ENCODE measurements around the gene LRRC41.

Gene LRRC41

DNA sequence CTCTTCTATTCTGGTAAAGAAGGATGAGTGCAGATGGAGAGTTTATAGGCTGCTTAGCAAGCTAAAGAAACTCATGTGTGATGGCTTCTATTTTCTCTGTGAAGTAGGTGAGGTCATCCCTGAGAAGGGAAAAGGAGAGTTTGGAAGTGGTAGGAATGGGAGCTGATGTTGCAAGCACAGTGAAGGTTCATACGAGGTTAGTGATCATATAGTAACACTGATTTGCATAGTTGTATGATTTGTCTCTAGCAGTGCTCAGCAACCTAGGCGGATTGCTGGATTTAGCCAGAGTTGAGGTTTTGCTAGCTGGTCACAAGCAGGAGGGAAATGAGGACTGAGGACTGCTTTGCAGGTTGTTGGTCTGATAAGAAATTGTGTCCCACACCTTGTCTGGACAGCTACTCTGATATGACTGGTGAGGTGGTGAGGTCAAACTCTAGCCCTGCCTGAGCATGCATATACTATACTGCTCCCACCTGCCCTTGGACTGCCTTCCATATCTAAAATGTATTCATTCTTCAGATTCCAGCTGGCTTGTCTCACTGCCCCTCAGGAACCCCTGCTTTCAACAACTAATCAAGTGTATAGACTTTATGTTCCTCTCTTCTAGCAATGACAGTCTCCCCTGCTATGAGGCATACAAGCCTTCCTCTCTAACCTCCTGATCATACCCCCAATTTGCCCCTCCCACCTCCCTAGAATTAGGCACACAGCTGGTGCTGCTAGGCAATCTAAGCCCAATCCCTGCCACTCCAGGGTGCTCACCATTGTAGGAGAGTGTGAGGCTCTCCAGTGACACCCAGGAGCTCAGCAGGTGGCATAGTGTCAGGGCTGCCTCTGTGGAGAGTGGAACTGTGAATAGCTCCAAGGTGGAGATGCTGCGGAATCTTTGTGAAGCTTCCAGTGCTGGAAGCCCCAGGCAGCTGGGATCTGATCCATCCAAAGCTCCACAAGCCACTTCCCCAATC is 18.5 kb downstream of the LRRC41 start:
- Histone ChIP-seq H3K9me3 (ENCODE audit: control insufficient read depth, low read length) (no peaks in the 10 kb centered on the region), H3K36me3 (ENCODE audit: control insufficient read depth, insufficient read depth, low read length) (peaks cover 74% of the 10 kb centered on the region), H3K4me3 (ENCODE audit: extremely low read depth, insufficient read depth, low read length, poor library complexity, severe bottlenecking) (no peak overlapping the region), H3K27ac (ENCODE audit: low read depth, low read length, severe bottlenecking) (no peak overlapping the region), H3K4me1 (ENCODE audit: control insufficient read depth, insufficient read depth, low read length, poor library complexity, severe bottlenecking) (peaks cover 15% of the 10 kb centered on the region)
- 92 to 96% methylated on average over 2 to 3 of the region's 3 CpGs for WGBS, 2 experiments (ENCODE audit: insufficient coverage in 2 of 2)

DNA sequence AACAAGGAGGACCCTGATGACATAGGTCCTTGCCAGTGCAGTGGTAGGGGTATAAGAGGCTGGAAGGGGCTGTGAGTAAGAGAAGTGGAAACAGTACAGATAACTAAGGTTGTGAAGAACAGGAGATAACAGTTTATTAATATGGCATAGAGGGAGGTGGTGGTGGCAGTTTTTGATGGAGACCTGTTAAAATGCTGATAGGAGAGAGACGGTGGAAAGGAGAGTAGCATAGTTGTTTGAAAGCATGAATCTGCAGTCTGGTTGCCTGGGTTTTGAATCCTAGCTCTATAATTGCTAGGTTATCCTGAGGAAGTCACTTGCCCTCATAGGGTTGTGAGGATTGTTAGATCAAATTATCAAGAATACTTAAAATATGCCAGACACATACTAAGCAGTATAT is 19.4 kb downstream of the LRRC41 start:
- Histone ChIP-seq H3K27ac (ENCODE audit: low read depth, low read length, severe bottlenecking) (no peak overlapping the region), H3K4me1 (ENCODE audit: control insufficient read depth, insufficient read depth, low read length, poor library complexity, severe bottlenecking) (peaks cover 12% of the 10 kb centered on the region), H3K36me3 (ENCODE audit: control insufficient read depth, insufficient read depth, low read length) (peaks cover 74% of the 10 kb centered on the region), H3K9me3 (ENCODE audit: control insufficient read depth, low read length) (no peaks in the 10 kb centered on the region), H3K4me3 (ENCODE audit: extremely low read depth, insufficient read depth, low read length, poor library complexity, severe bottlenecking) (no peak overlapping the region)
- WGBS, 2 experiments (ENCODE audit: insufficient coverage in 2 of 2), result 100% methylated on average over 1 of the region's 1 CpG

DNA sequence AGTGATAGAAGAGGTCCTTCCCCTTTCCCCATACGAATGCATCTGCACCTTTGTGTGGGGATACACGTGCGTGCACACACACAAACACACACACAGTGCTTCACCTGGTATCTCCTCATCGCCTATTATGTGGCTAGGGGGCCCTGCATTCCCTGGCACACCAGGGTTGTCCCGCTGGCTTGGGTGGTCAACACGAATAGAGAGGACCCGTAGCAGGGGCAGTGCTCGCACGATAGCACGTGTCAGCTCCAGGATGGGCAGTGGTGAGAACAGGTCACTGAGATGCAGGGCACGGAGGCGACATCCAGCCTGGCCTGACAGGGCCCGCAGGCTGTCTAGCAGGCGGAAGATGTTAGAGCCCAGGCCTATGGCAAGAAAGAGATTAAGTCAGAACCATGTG is 22.4 kb downstream of the LRRC41 start:
- peaks cover 97% of the 10 kb centered on the region for H3K36me3 ChIP-seq (ENCODE audit: control insufficient read depth, insufficient read depth, low read length)
- 97 to 98% methylated on average over 12 of the region's 14 CpGs for WGBS, 2 experiments (ENCODE audit: insufficient coverage in 2 of 2)

DNA sequence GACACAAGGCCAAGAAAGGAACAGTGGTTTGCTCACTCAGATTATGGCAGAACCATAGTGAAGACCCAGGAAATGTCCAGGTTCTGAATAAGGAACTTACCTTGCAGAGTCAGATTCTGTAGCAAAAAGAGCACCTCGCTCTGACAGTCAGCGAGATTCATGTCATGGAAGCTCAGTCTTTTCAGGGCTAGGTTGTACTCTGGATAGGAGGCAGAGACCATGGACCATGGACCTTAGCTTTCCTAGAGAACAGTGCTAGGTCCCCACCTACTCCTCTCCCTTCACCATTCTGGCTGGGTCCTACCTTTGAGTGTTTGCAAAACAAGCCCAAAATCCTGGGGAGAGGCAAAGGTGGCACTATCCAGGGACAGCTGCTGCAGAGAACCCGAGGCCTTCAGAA is 23.3 kb downstream of the LRRC41 start:
- Histone ChIP-seq H3K4me3 (ENCODE audit: extremely low read depth, insufficient read depth, low read length, poor library complexity, severe bottlenecking) (no peak overlapping the region), H3K27ac (ENCODE audit: low read depth, low read length, severe bottlenecking) (no peak overlapping the region), H3K9me3 (ENCODE audit: control insufficient read depth, low read length) (no peaks in the 10 kb centered on the region), H3K36me3 (ENCODE audit: control insufficient read depth, insufficient read depth, low read length) (peaks cover 95% of the 10 kb centered on the region), H3K4me1 (ENCODE audit: control insufficient read depth, insufficient read depth, low read length, poor library complexity, severe bottlenecking) (no peaks in the 10 kb centered on the region)
- 100% methylated on average over 2 to 3 of the region's 3 CpGs for WGBS, 2 experiments (ENCODE audit: insufficient coverage in 2 of 2)

More for the DNA sequence above, 22.4 kb downstream of the LRRC41 start:
- Histone ChIP-seq H3K4me3 (ENCODE audit: extremely low read depth, insufficient read depth, low read length, poor library complexity, severe bottlenecking) (no peak overlapping the region), H3K9me3 (ENCODE audit: control insufficient read depth, low read length) (no peaks in the 10 kb centered on the region), H3K27ac (ENCODE audit: low read depth, low read length, severe bottlenecking) (no peak overlapping the region), H3K4me1 (ENCODE audit: control insufficient read depth, insufficient read depth, low read length, poor library complexity, severe bottlenecking) (no peaks in the 10 kb centered on the region)

DNA sequence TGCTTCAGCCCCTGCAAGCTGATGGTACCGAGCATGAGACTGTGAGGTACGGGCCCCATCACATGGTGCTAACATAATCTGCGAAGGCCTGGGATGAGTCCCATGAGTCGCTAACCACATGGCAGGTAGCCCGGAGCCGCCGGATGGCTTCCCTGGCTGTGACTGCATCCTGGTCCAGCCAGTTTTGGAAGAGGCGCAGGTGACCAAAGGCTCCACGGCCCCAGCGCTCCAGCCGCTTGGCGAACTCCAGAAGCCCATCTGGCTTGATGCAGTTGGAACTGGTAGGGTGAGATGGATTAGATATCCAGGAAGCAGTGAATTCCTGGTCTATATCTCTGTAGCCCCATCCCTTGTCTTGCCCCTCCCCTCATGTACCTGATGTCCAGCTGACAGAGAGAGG is 24.6 kb downstream of the LRRC41 start:
- Histone ChIP-seq H3K36me3 (ENCODE audit: control insufficient read depth, insufficient read depth, low read length) (peaks cover 96% of the 10 kb centered on the region), H3K4me3 (ENCODE audit: extremely low read depth, insufficient read depth, low read length, poor library complexity, severe bottlenecking) (no peak overlapping the region), H3K9me3 (ENCODE audit: control insufficient read depth, low read length) (no peaks in the 10 kb centered on the region), H3K27ac (ENCODE audit: low read depth, low read length, severe bottlenecking) (no peak overlapping the region), H3K4me1 (ENCODE audit: control insufficient read depth, insufficient read depth, low read length, poor library complexity, severe bottlenecking) (no peaks in the 10 kb centered on the region)
- WGBS, 2 experiments (ENCODE audit: insufficient coverage in 2 of 2), result 93 to 98% methylated on average over 10 to 12 of the region's 12 CpGs

DNA sequence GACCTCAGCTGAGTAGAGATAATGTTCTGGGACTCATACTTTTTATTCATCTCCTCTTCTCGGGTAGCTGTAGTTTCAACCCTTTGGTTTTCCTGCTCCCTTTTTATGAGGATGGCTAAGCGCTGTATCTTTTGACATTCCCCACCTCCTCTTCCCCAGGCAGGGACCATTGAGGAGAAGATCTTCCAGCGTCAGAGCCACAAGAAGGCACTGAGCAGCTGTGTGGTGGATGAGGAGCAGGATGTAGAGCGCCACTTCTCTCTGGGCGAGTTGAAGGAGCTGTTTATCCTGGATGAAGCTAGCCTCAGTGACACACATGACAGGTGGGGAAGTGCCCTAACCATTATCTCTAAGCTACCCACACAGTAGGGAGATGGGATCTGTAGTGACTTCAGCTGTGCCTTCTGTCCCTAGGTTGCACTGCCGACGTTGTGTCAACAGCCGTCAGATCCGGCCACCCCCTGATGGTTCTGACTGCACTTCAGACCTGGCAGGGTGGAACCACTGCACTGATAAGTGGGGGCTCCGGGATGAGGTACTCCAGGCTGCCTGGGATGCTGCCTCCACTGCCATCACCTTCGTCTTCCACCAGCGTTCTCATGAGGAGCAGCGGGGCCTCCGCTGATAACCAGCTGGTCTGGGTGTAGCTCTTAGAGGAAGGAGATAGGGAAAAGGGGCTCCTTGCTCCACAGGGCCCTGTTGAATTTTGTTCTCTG is 25.6 kb downstream of the LRRC41 start:
- 94 to 97% methylated on average over 10 to 11 of the region's 14 CpGs for WGBS, 2 experiments (ENCODE audit: insufficient coverage in 2 of 2)
- Histone ChIP-seq H3K36me3 (ENCODE audit: control insufficient read depth, insufficient read depth, low read length) (peaks cover 97% of the 10 kb centered on the region), H3K9me3 (ENCODE audit: control insufficient read depth, low read length) (no peaks in the 10 kb centered on the region), H3K4me3 (ENCODE audit: extremely low read depth, insufficient read depth, low read length, poor library complexity, severe bottlenecking) (no peak overlapping the region), H3K27ac (ENCODE audit: low read depth, low read length, severe bottlenecking) (peak overlapping the region; percentile 16), H3K4me1 (ENCODE audit: control insufficient read depth, insufficient read depth, low read length, poor library complexity, severe bottlenecking) (no peaks in the 10 kb centered on the region)

DNA sequence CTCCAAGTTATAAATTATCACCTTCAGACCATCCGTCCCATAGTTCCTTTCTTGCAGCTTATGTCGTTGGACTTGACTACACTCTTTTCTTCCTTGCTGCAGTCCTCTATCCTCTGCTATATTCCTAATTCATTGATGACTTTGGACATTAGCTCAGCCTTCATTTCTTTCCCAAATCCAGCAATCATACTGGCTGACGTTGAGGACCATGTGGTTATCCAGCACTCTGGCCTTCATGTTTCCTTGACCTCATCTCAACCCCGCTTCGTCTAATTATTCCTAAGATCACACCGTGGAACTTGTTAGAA is 28.4 kb downstream of the LRRC41 start:
- Histone ChIP-seq H3K36me3 (ENCODE audit: control insufficient read depth, insufficient read depth, low read length) (peaks cover 97% of the 10 kb centered on the region), H3K27ac (ENCODE audit: low read depth, low read length, severe bottlenecking) (no peak overlapping the region), H3K9me3 (ENCODE audit: control insufficient read depth, low read length) (no peaks in the 10 kb centered on the region), H3K4me3 (ENCODE audit: extremely low read depth, insufficient read depth, low read length, poor library complexity, severe bottlenecking) (no peak overlapping the region), H3K4me1 (ENCODE audit: control insufficient read depth, insufficient read depth, low read length, poor library complexity, severe bottlenecking) (no peaks in the 10 kb centered on the region)
- 93 to 97% methylated on average over 6 of the region's 6 CpGs for WGBS, 2 experiments (ENCODE audit: insufficient coverage in 2 of 2)

DNA sequence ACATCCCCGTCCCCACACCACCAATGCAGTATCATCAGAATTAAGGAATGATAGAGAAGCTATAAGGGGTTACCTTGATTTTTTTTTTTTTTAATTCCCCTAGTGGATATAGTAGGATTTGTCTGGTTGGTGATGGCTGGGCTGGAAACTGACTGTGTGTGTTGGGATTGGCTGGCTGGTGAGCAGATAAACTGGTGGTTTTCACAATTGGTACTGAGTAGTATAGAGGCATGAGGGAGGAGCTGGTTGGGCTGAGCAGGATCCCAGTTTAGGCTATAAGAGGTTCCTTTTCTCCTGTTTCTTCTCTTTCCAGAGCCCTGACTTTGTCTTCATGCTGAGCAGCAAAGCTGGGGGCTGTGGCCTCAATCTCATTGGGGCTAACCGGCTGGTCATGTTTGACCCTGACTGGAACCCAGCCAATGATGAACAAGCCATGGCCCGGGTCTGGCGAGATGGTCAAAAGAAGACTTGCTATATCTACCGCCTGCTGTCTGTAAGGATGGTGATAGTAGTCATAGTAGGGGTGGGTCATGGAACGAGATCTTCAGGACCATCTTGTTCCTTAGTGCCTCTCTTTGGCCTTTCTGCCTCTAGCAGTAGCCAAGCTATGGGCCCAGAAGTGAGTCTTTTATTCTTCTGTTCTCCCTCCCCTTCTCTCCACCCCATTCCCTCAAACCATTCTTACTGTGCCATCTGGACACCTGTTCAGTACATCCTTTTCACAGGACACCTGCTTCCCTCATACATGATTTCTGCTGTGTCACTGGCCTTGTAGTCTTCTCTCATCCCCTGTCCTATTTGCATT is 29.0 kb downstream of the LRRC41 start:
- Histone ChIP-seq H3K9me3 (ENCODE audit: control insufficient read depth, low read length) (no peaks in the 10 kb centered on the region), H3K4me1 (ENCODE audit: control insufficient read depth, insufficient read depth, low read length, poor library complexity, severe bottlenecking) (no peaks in the 10 kb centered on the region), H3K36me3 (ENCODE audit: control insufficient read depth, insufficient read depth, low read length) (peaks cover 97% of the 10 kb centered on the region), H3K4me3 (ENCODE audit: extremely low read depth, insufficient read depth, low read length, poor library complexity, severe bottlenecking) (no peak overlapping the region), H3K27ac (ENCODE audit: low read depth, low read length, severe bottlenecking) (no peak overlapping the region)
- WGBS, 2 experiments (ENCODE audit: insufficient coverage in 2 of 2), result 97 to 98% methylated on average over 4 to 5 of the region's 6 CpGs

DNA sequence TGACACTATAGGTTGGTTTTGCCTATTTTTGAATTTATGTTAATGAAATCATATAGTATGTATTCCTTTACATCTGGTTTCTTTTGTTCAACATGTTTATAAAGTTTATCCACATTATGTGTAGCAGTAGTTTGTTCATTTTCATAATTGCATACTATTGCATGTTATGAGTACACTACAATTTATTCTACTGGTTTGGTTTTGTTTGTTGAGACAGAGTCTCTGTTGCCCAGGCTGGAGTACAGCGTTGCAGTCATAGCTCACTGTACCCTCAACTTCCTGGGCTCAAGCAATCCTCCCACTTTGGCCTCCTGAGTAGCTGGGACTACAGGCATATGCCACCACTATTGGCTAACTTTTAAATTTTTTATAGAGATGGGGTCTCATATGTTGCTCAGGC is 34.8 kb downstream of the LRRC41 start:
- WGBS, 2 experiments (ENCODE audit: insufficient coverage in 2 of 2), result no CpG with 5 or more reads among the region's 1 CpG
- H3K4me3 ChIP-seq (ENCODE audit: extremely low read depth, insufficient read depth, low read length, poor library complexity, severe bottlenecking), result no peak overlapping the region
- H3K36me3 ChIP-seq (ENCODE audit: control insufficient read depth, insufficient read depth, low read length), result peaks cover 95% of the 10 kb centered on the region
- H3K9me3 ChIP-seq (ENCODE audit: control insufficient read depth, low read length), result no peaks in the 10 kb centered on the region
- H3K27ac ChIP-seq (ENCODE audit: low read depth, low read length, severe bottlenecking), result no peak overlapping the region
- H3K4me1 ChIP-seq (ENCODE audit: control insufficient read depth, insufficient read depth, low read length, poor library complexity, severe bottlenecking), result no peaks in the 10 kb centered on the region

DNA sequence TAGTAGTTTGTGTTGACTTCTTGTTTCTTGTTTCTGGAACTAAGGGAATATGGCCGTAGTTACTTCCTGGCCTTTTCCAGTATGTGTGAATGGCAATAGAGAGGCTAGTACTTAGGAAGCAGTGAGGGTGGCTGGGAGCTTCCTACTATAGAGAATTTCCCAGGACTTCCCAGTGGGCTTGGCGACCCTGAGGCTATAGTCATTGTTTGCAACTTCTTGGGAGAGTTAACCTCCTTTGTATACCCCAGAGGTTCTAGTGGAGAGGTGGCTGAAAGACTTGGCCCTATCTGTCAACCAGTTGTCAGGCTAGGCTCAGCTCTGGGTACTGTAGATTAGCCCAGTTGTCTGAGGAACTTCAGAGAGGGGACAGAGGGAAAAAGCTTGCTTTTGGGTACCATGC is 40.3 kb downstream of the LRRC41 start:
- Histone ChIP-seq H3K4me3 (ENCODE audit: extremely low read depth, insufficient read depth, low read length, poor library complexity, severe bottlenecking) (no peak overlapping the region), H3K9me3 (ENCODE audit: control insufficient read depth, low read length) (no peaks in the 10 kb centered on the region), H3K36me3 (ENCODE audit: control insufficient read depth, insufficient read depth, low read length) (peaks cover 94% of the 10 kb centered on the region), H3K4me1 (ENCODE audit: control insufficient read depth, insufficient read depth, low read length, poor library complexity, severe bottlenecking) (no peaks in the 10 kb centered on the region), H3K27ac (ENCODE audit: low read depth, low read length, severe bottlenecking) (no peak overlapping the region)
- 71 to 91% methylated on average over 1 of the region's 2 CpGs for WGBS, 2 experiments (ENCODE audit: insufficient coverage in 2 of 2)
